ENCODE measurements around the gene P4HA3.
A peak's percentile ranks its signal among the peaks of the same experiment; 100 is the strongest.
"Not testable (repeated sequence)": the region's sequence is repeated elsewhere in the genome, so short reads cannot be mapped to it uniquely, and the experiment has no call there.

The P4HA3 gene

DNA sequence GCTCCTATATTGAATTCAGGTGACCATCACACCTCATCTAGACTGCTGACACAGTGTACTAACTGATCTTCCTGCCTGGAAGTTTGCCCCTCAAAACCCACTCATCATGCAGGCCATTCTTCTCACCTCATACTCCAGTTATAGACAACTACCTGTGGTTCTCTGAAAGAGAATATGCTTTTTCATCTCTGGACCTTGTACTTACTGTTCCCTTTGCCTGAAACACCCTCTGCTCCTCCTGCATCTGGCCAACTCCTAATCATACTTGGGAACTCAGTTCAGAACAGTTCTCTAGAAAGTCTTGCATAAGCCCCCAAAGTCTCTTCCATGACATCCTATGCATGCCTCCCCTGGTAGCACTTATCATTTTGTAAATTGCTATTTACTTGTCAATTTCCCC is 28.2 kb upstream of the P4HA3 start:
- DNase-seq (ENCODE audit: low read depth) = no peak
- H3K4me3 ChIP-seq (replicated peaks; ENCODE audit: low read depth, low read length) = no peak overlapping the region
- TF ChIP-seq, protein P1, sequence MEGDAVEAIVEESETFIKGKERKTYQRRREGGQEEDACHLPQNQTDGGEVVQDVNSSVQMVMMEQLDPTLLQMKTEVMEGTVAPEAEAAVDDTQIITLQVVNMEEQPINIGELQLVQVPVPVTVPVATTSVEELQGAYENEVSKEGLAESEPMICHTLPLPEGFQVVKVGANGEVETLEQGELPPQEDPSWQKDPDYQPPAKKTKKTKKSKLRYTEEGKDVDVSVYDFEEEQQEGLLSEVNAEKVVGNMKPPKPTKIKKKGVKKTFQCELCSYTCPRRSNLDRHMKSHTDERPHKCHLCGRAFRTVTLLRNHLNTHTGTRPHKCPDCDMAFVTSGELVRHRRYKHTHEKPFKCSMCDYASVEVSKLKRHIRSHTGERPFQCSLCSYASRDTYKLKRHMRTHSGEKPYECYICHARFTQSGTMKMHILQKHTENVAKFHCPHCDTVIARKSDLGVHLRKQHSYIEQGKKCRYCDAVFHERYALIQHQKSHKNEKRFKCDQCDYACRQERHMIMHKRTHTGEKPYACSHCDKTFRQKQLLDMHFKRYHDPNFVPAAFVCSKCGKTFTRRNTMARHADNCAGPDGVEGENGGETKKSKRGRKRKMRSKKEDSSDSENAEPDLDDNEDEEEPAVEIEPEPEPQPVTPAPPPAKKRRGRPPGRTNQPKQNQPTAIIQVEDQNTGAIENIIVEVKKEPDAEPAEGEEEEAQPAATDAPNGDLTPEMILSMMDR (IDR thresholded peaks at IDR 0.05; ENCODE audit: low read length, missing control alignments) = no peak

DNA sequence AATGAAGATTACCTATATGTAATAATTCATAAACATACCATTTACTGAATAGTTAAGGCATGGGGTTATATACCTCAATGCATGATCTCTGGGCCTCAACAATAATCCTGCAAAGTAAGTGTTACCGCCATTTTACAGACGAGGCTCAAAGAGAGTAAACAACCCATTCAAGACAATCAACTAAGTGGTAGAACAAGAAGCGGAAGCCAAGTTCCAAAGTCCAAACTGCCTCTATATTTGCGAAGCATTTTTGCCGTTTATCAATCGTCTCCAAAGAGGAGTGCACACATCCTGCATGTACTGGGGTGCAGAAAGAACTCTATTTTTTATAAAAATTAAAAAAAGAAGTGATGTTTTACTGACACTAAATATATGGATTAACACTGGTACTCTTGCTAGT is 27.5 kb upstream of the P4HA3 start:
- H3K4me3 ChIP-seq (replicated peaks; ENCODE audit: low read depth, low read length) = no peak overlapping the region
- DNase-seq (ENCODE audit: low read depth) = no peak
- TF ChIP-seq, protein P1 (IDR thresholded peaks at IDR 0.05; ENCODE audit: low read length, missing control alignments) = no peak

DNA sequence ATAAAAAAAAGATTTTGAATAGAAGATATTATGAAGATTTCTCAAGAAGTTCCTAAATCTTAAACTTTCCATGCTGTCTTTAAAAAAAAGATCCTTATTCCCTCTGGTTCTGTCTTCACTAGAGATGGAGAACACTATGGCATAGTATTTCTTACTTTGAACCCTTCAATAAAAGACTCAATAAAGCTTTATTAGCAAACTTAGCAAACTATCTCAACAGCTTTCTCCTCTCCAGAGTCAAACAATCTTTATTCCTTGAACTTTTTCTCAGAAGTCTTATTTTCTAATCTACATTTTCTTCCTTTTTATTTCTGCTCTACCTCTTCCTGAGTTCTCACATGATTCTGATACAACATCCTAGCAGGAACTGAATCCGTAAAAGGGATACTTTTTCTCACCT is 21.8 kb upstream of the P4HA3 start:
- H3K4me3 ChIP-seq (replicated peaks; ENCODE audit: low read depth, low read length) = no peak overlapping the region
- no peak for DNase-seq (ENCODE audit: low read depth)
- TF ChIP-seq, protein P1 (IDR thresholded peaks at IDR 0.05; ENCODE audit: low read length, missing control alignments) = no peak

DNA sequence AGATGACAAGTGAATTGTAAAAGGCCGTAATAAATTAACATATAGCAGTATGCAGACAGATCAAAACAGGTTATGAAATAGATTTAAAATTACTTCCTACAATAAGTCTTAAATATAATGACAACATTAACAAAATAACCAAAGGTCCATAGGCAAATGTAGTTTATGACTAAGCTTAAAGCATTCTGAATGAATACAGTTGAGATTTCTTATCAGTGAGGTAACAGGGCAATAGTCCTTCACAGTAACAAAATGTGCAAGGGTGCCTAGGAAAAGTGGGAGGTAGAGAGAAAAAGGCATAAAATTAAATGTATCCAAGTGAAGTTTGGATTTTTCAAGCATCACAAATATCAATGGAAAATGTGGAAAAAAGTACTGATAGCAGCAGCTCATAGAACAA is 20.9 kb upstream of the P4HA3 start:
- no peak for DNase-seq (ENCODE audit: low read depth)
- TF ChIP-seq, protein P1 (IDR thresholded peaks at IDR 0.05; ENCODE audit: low read length, missing control alignments) = no peak
- H3K4me3 ChIP-seq (replicated peaks; ENCODE audit: low read depth, low read length) = no peak overlapping the region

DNA sequence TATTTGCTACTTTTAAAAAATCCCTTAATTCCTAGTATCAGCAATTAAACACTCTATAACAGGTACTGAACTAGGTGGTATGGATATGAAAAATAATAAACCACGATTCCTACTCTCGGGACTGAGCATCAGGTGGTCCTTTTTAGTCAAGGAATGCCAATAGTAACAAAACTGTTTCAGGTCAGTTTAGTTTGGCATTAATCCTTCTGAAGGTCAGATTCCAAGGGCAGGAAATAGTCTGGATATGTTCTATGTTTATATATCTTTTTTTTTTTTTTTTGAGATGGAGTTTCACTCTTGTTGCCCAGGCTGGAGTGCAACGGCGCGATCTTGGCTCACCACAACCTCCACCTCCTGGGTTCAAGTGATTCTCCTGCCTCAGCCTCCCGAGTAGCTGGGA is 19.6 kb upstream of the P4HA3 start:
- not testable (repeated sequence) for H3K4me3 ChIP-seq (replicated peaks; ENCODE audit: low read depth, low read length); DNase-seq (ENCODE audit: low read depth)

DNA sequence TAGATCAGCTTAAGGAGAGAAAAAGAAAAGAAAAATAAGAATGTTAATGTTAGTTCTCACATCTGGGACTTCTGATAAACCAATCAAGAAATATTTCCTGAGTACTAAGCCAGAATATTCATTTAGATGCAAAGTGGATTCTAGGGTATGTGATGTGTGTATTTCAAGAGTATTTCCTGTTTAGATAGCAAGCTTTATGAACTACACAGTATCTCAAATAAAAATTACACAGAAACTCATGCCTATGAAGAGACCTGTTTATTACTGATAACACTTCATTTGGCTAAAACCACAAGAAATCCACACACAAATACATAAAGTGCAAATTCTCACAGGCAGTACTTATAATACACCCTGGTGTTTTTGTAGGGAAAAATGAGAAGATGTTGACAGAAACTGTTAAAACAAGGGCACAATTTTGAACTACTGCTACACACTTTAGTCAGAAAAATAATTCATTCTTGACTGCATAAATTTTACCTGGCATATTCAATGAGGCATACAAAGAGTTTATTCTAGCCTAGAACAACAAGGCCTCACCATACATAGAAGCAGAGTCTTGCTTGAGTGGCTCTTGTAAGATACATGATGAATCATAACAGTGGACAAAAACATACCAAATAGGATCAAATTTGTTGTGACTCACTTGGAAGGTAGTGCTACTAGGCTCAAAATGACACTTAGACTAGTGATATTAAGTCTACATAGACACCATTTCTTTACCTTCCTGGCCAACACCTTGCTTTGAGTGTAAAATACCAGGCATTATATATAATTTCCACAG is 18.8 kb upstream of the P4HA3 start:
- no peak overlapping the region for H3K4me3 ChIP-seq (replicated peaks; ENCODE audit: low read depth, low read length)
- peak; percentile 53 for DNase-seq (ENCODE audit: low read depth)
- TF ChIP-seq, protein P1 (IDR thresholded peaks at IDR 0.05; ENCODE audit: low read length, missing control alignments) = no peak

DNA sequence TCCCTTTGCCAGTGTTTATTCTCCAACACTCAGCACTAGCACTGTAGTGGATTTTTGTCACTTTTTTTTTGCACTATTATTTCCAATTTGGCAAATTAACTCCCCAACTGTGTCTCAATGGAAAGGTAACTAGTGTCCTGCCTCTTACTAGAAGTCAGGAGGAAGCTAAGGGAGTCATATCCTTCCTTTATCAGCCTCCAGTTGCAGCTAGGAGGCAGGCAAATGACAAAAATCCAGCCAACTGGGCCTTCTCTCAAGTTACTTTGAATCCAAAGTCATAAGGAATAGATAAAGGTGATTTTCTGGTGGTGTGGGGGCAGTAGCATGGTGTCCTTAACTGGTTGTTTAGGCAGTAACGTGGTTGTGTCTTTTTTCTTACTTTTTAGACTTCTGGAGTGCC is 15.6 kb upstream of the P4HA3 start:
- no peak overlapping the region for H3K4me3 ChIP-seq (replicated peaks; ENCODE audit: low read depth, low read length)
- TF ChIP-seq, protein P1 (IDR thresholded peaks at IDR 0.05; ENCODE audit: low read length, missing control alignments) = no peak
- DNase-seq (ENCODE audit: low read depth) = no peak
